K562 (cell line): ENCODE measurements around the gene PRCD. TPM values are rescaled to one million over a fixed set of nuclear protein-coding genes. Genes with fewer than 3 reads are reported as not detected.

Experiments
- ATAC-seq: fragments of 200-7000 bp; cut with Tn5 transposase; 3 replicates; pipeline ENCODE4 v1.9.1; 2020; ENCODE audit warnings: moderate library complexity
- BruUV-seq: library from RNA; stranded (reverse); fragments of 400-500 nt; replicated peaks from 2 replicates; lab custom pipeline; 2021; lab: Mats Ljungman, UMichigan
- CTCF ChIA-PET: fragments of 300-600 bp; formaldehyde crosslinking; extraction: SDS; loops from one replicate; lab custom pipeline; 2021; ENCODE audit warnings: low intra/inter-chr PET ratio; lab: Yijun Ruan, JAX
- POLR2A ChIA-PET: fragments of 300-600, 350-650 bp; sonication (Branson Sonifier 250); formaldehyde crosslinking; extraction: SDS; loops from one replicate; lab custom pipeline; 2021; ENCODE audit warnings: antibody characterized with exemption, inconsistent platforms; lab: Yijun Ruan, JAX
- DNase-seq, 4 experiments: peaks; one replicate each; pipeline versions ENCODE4 v3.0.0 to v3.0.0-alpha.2; 2011 to 2018; ENCODE audit warnings: low spot score in 3 of 4, mixed read lengths in 3 of 4; ENCODE audit errors: extremely low read depth in 1 of 4
- FAIRE-seq: peaks from 2 replicates; lab custom pipeline; 2011; peaks lifted over from hg19 to GRCh38; lab: Jason Lieb, UNC
- H2AFZ ChIP-seq: 2 replicates; pipeline ENCODE4 v1.6.0; 2011; ENCODE audit warnings: low read depth, low read length, control low read depth, inconsistent platforms
- H3K27ac ChIP-seq: fragments of 200-600 bp; 3 replicates; pipeline ENCODE4 v1.8.0; 2011; ENCODE audit warnings: low read depth, mild to moderate bottlenecking, control low read depth, inconsistent platforms, low read length, moderate library complexity, mixed read lengths; ENCODE audit errors: extremely low read depth
- H3K27me3 ChIP-seq, 2 experiments: fragments of 300-600 bp in 1 of 2; 2 replicates in 1 of 2; 3 replicates in 1 of 2; pipeline versions ENCODE4 v1.6.0 to v1.8.0; 2011; ENCODE audit warnings: inconsistent platforms in 2 of 2, low read length in 2 of 2, mild to moderate bottlenecking in 1 of 2, mixed read lengths in 1 of 2, moderate library complexity in 1 of 2; ENCODE audit not compliant: control insufficient read depth in 2 of 2, insufficient read depth in 2 of 2
- H3K36me3 ChIP-seq: fragments of 300-600 bp; 3 replicates; pipeline ENCODE4 v1.8.0; 2011; ENCODE audit warnings: mild to moderate bottlenecking, low read length, inconsistent platforms; ENCODE audit not compliant: control insufficient read depth, insufficient read depth
- H3K4me1 ChIP-seq, 2 experiments: fragments of 200-600 bp in 1 of 2; replicated peaks in 1 of 2; 2 replicates in 1 of 2; 3 replicates in 1 of 2; pipeline versions ENCODE4 v1.5.1 to v1.8.0; 2011; ENCODE audit warnings: inconsistent platforms in 2 of 2, low read length in 2 of 2, mild to moderate bottlenecking in 1 of 2, mixed read lengths in 1 of 2, moderate library complexity in 1 of 2; ENCODE audit not compliant: control insufficient read depth in 2 of 2, insufficient read depth in 2 of 2
- H3K4me2 ChIP-seq: 2 replicates; pipeline ENCODE4 v1.6.1; 2011; ENCODE audit warnings: low read length, control low read depth, inconsistent platforms, mixed read lengths; ENCODE audit not compliant: insufficient read depth
- H3K4me3 ChIP-seq: fragments of 200-600 bp; sonication (generic), shearing (Covaris generic); 2 replicates; pipeline ENCODE4 v1.5.1; 2016; ENCODE audit warnings: control low read depth, inconsistent platforms
- H3K79me2 ChIP-seq: fragments of 200-600 bp; 3 replicates; pipeline ENCODE4 v1.8.0; 2011; ENCODE audit warnings: low read length, inconsistent platforms; ENCODE audit not compliant: control insufficient read depth, insufficient read depth
- H3K9ac ChIP-seq, 2 experiments: 2 replicates each; pipeline versions ENCODE4 v1.6.0 to v1.6.1; 2011; ENCODE audit warnings: low read depth in 2 of 2, low read length in 2 of 2, control low read depth in 1 of 2, inconsistent platforms in 1 of 2, mild to moderate bottlenecking in 1 of 2, mixed read lengths in 1 of 2; ENCODE audit not compliant: insufficient read depth in 1 of 2
- H3K9me1 ChIP-seq: one replicate; pipeline ENCODE4 v1.6.0; 2011; ENCODE audit warnings: inconsistent platforms, mild to moderate bottlenecking, low read length, moderate library complexity; ENCODE audit not compliant: control insufficient read depth, insufficient read depth
- H3K9me3 ChIP-seq: replicated peaks from 2 replicates; pipeline ENCODE4 v1.5.1; 2011; ENCODE audit warnings: low read depth, low read length, inconsistent platforms; ENCODE audit not compliant: control insufficient read depth, insufficient read depth
- H4K20me1 ChIP-seq: replicated peaks from 2 replicates; pipeline ENCODE4 v1.6.1; 2011; ENCODE audit warnings: low read length, inconsistent platforms, mixed read lengths; ENCODE audit not compliant: control insufficient read depth, insufficient read depth
- CUX1 ChIP-seq: fragments of 200-800 bp; sonication (Bioruptor generic); IDR thresholded peaks from 2 replicates; pipeline ENCODE4 v1.6.1; 2016; ENCODE audit warnings: missing genetic modification characterization, missing compliant biosample characterization
- EGR1 ChIP-seq: fragments of 450-650 bp; conservative IDR thresholded peaks from 2 replicates; pipeline ENCODE4 v1.6.1; 2017; ENCODE audit warnings: mild to moderate bottlenecking
- FOXP4 ChIP-seq: sonication (generic); formaldehyde crosslinking; IDR thresholded peaks from 2 replicates; pipeline ENCODE4 v1.8.0; 2022; ENCODE audit warnings: mild to moderate bottlenecking, missing genetic modification reagents, borderline replicate concordance
- KAT7 ChIP-seq: sonication (generic); formaldehyde crosslinking; IDR thresholded peaks from 2 replicates; pipeline ENCODE4 v1.8.0; 2022; ENCODE audit warnings: missing genetic modification reagents, mild to moderate bottlenecking, borderline replicate concordance
- NR0B1 ChIP-seq: fragments of 450-650 bp; IDR thresholded peaks from one replicate; pipeline ENCODE4 v1.6.1; 2018; ENCODE audit warnings: mild to moderate bottlenecking, moderate library complexity; ENCODE audit not compliant: partially characterized antibody
- ZNF165 ChIP-seq: fragments of 250-450 bp; sonication (Bioruptor Pico); IDR thresholded peaks from 2 replicates; pipeline ENCODE4 v1.4.0; 2020; ENCODE audit warnings: borderline replicate concordance
- WGBS: fragments of 100-300 bp; shearing (Covaris generic); methylation state at CpG from one replicate; pipeline ENCODE4 v1.1.6; 2016; ENCODE audit warnings: low coverage, mixed read lengths; ENCODE audit not compliant: insufficient coverage; ENCODE audit errors: missing lambda C conversion rate; 5-methylcytosine and 5-hydroxymethylcytosine counted together
- in situ Hi-C: fragments of 300-500 bp; cut with MboI; formaldehyde crosslinking; loops from 4 replicates; pipeline ENCODE4 v1.15.0; 2018; ENCODE audit warnings: inconsistent platforms, mixed read lengths
- intact Hi-C: fragments of 100-400 bp; cut with micrococcal nuclease; formaldehyde crosslinking; loops from 2 replicates; pipeline ENCODE4 v1.14.2; 2022
- polyA plus RNA-seq, 8 experiments: library from polyadenylated mRNA; depleted of rRNA in 4 of 8; stranded (reverse) in 5 of 8; unstranded in 3 of 8; fragments of >200 nt; fragmentation: Nextera tagmentation in 2 of 8; fragmentation: Illumina TruSeq in 1 of 8; extraction: Ambion mirVana in 2 of 8; extraction: Trizol in 1 of 8; gene quantifications; 2 replicates each; pipeline versions ENCODE4 v1.2.1 to v1.2.3, GENCODE V29; 2011 to 2014; ENCODE audit warnings: inconsistent platforms in 1 of 8, missing spikeins in 1 of 8
- total RNA-seq, 7 experiments: library from RNA; depleted of rRNA in 6 of 7; stranded (reverse); fragments of >200 nt in 6 of 7; fragmentation: Illumina TruSeq in 2 of 7; extraction: Trizol in 2 of 7; gene quantifications; 2 replicates each; pipeline versions ENCODE4 v1.2.1 to v1.2.3, GENCODE V29; 2011 to 2021; ENCODE audit warnings: low replicate concordance in 1 of 7

Gene PRCD
- total and polyA plus RNA-seq, 9 of the 15 experiments (the other 6 are each of a cell fraction or from before 2014, with no cell fraction given) = 0.20 to 0.25 (median 0.21) TPM; not detected in 6

- BruUV-seq = no TSS peak
- POLR2A ChIA-PET = interaction anchor here (0.6 to 0.7 kb wide), 4 partner anchors 15 to 461 kb away, joined by 3 read pairs; no protein-coding TSS in a partner anchor
- H3K4me1 ChIP-seq = peaks cover 16 to 34% of the 10 kb centered on the region in 2 experiments; a peak in 4 of 5 replicates
- intact Hi-C loops = no loop called here
- no peaks in the 10 kb centered on the region for H3K36me3 ChIP-seq
- FAIRE-seq = no peak
- H2AFZ ChIP-seq = peak overlapping the region; percentile 89
- H3K9me1 ChIP-seq = peaks cover 4% of the 10 kb centered on the region
- no peaks in the 10 kb centered on the region for H3K27me3 ChIP-seq
- H4K20me1 ChIP-seq = peaks cover 5% of the 10 kb centered on the region; the same call in 1 of the 2 replicates
- no peaks in the 10 kb centered on the region for H3K9me3 ChIP-seq
- no peaks in the 10 kb centered on the region for H3K79me2 ChIP-seq
- H3K9ac ChIP-seq = peak overlapping the region; percentile 50 to 94
- peak; percentile 56 for TF ChIP-seq EGR1
- TF ChIP-seq NR0B1 = no peak
- TF ChIP-seq FOXP4 (CRISPR knock-in tag) = 0 out of 2 replicates have a peak, but pooled peaks have one; percentile 13
- TF ChIP-seq CUX1 (CRISPR knock-in tag) = no peak
- TF ChIP-seq KAT7 (CRISPR knock-in tag) = no peak
- no peak for TF ChIP-seq ZNF165 (CRISPR knock-in tag)
- TF ChIP-seq, all 486 proteins: peak for 2
- peak overlapping the region; percentile 71 for H3K4me3 ChIP-seq
- H3K27ac ChIP-seq = no peak overlapping the region
- ATAC-seq (peak; percentile 22), DNase-seq (no peak)
- in situ Hi-C loops = no loop called here
- peak overlapping the region; percentile 78 for H3K4me2 ChIP-seq
- CTCF ChIA-PET = interaction anchor here (0.9 kb wide), 1 partner anchor 41 kb away, joined by 4 read pairs; no protein-coding TSS in a partner anchor
- 0% methylated on average over 8 of the region's 10 CpGs for WGBS
Observed at GRCh38 chr17:76500747-76501017, 39.2 kb upstream of the PRCD start.
